Kidney epithelial cell (primary cell): ENCODE data around the gene CPN2. TPM values are rescaled to one million over a fixed set of nuclear protein-coding genes. Genes with fewer than 3 reads are reported as not detected.
A peak's percentile ranks its signal among the peaks of the same experiment; 100 is the strongest.

Experiments
- DNase-seq: peaks from one replicate; pipeline ENCODE4 v3.0.0-alpha.2; 2010; ENCODE audit warnings: low read depth
- H3K27me3 ChIP-seq: 2 replicates; pipeline ENCODE4 v1.6.0; 2011; ENCODE audit warnings: low read length; ENCODE audit not compliant: control insufficient read depth, insufficient read depth
- H3K36me3 ChIP-seq: 2 replicates; pipeline ENCODE4 v1.5.1; 2011; ENCODE audit warnings: low read length; ENCODE audit not compliant: control insufficient read depth, insufficient read depth
- H3K4me3 ChIP-seq: 2 replicates; pipeline ENCODE4 v1.5.1; 2011; ENCODE audit warnings: low read depth, mild to moderate bottlenecking, control low read depth, low read length
- total RNA-seq: library from RNA; depleted of rRNA; stranded (reverse); fragments of >200 nt; gene quantifications from 2 replicates; pipeline ENCODE4 v1.2.3, GENCODE V29; 2015
- TF ChIP-seq, protein P1 (sequence below): IDR thresholded peaks from 2 replicates; pipeline ENCODE4 v1.5.1; 2011; ENCODE audit warnings: mild to moderate bottlenecking, moderate library complexity, low read length, control low read depth, inconsistent platforms; ENCODE audit not compliant: insufficient read depth, poor library complexity, severe bottlenecking

Gene CPN2
- total RNA-seq, 1 donor from 2014 or later: not detected

DNA sequence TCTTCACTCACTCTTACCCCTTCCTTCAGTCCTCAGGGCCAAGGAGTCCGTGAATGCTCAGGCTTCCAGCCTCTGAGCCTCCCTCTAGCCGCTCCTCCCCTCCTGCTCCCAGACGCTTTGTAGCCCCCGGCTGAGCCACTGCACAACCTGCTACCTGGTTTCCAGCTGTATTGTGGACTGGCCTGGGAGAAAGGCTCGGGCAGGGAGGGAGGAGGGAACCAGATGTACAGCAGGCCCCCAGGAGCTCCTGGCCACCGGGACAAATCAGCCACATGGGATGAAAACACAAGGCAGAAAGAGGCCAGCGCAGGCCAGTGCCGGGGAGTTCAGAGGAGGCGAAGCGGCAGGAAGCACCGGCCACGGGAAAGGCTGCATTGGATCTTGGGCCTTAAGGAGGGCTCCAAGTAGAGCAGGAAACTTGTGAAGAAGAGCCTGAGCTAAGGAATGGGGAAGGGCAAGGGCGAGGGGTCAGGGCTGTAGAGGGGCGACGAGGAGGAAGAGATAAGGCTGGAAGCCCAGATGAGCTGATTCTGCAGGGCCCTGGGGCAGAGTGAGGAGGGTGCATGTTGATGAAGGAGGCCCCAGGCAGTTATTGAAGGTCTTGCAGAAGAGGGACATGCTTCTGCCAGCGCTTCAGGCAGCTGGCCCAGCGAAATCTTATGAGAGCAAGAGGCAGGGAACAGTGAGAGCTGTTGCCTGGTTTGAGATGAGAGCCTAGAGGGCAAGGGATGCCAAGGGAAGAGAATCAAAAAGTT lies 14.3 kb downstream of the CPN2 start:
- TF ChIP-seq, protein P1, sequence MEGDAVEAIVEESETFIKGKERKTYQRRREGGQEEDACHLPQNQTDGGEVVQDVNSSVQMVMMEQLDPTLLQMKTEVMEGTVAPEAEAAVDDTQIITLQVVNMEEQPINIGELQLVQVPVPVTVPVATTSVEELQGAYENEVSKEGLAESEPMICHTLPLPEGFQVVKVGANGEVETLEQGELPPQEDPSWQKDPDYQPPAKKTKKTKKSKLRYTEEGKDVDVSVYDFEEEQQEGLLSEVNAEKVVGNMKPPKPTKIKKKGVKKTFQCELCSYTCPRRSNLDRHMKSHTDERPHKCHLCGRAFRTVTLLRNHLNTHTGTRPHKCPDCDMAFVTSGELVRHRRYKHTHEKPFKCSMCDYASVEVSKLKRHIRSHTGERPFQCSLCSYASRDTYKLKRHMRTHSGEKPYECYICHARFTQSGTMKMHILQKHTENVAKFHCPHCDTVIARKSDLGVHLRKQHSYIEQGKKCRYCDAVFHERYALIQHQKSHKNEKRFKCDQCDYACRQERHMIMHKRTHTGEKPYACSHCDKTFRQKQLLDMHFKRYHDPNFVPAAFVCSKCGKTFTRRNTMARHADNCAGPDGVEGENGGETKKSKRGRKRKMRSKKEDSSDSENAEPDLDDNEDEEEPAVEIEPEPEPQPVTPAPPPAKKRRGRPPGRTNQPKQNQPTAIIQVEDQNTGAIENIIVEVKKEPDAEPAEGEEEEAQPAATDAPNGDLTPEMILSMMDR: no peak
- Histone ChIP-seq H3K36me3 (no peaks in the 10 kb centered on the region), H3K4me3 (no peak overlapping the region), H3K27me3 (peaks cover 15% of the 10 kb centered on the region)
- no peak for DNase-seq

DNA sequence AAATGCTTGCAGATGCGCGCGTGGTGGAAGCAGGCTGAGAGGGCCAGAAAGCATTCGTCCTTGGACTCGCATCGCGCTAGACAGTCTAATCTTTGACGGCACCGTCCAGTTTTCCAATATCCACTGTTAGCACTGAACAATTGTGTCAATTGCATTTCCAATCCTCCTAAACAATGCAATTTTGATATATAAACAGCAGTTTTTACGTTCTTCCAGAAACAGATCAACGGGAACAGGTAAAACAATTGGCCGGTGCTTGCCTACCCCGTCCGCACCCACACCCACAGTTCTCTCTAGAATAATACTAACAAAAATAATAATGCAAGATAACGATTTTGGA lies 17.2 kb downstream of the CPN2 start:
- DNase-seq: no peak
- no peaks in the 10 kb centered on the region for H3K36me3 ChIP-seq
- TF ChIP-seq, protein P1: no peak
- no peak overlapping the region for H3K4me3 ChIP-seq
- H3K27me3 ChIP-seq: peaks cover 16% of the 10 kb centered on the region

DNA sequence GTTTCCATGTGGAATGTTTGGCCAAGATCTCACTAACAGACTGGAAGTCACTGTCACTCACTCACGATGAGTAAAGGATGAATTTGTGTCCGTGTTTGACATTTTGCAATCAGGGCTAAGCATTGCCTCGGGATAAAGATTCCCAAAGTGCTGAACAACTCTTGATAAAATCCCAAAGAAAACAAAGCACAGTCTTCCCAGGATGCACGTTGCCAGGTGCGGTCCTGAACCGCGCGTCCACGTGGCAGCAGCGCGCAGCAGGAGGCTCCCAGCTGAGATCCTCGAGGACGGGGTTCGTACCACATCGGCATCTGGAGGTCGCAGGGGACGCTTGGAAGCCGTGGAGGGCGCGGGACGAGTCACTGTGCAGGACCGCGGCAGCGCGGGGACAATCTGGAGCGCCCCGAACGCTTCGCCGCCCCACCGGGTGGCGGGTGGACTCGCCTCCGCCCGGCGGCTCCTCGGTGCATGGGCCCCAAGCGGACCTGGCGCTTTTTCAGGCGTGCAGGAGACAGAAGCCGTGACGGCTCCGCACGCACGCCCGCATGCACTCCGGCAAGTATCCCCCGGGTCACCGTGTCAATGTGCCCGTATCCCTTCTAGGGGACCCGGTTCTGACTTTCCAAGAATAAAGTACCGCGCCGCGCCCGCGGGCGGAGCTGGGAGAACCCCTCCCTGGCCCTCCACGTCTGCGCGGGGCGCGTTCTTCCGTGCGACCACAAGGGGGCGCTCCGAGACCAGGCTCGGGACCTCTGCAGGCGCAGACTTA lies 17.7 kb downstream of the CPN2 start:
- DNase-seq: no peak
- H3K27me3 ChIP-seq: peaks cover 16% of the 10 kb centered on the region
- TF ChIP-seq, protein P1: peak; percentile 95
- no peaks in the 10 kb centered on the region for H3K36me3 ChIP-seq
- peak overlapping the region; percentile 42 for H3K4me3 ChIP-seq

DNA sequence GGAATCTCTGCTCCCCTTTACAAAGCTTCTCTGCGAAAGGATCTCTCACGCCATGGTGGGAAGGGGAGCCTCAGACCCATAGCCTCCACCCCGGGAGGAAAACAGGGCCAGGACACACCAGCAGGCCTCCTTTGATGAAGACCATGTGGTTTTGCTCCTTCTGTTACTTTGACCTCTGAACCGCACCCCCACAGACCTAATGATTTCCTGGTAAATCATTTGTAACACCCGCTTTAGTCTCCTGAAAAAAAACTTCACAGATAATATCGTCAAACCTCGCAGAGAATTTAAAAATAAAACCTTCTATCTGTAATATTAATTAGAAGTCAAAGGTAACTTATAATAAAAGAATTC lies 18.3 kb downstream of the CPN2 start:
- no peak overlapping the region for H3K4me3 ChIP-seq
- H3K36me3 ChIP-seq: no peaks in the 10 kb centered on the region
- no peak for DNase-seq
- TF ChIP-seq, protein P1: no peak
- peaks cover 16% of the 10 kb centered on the region for H3K27me3 ChIP-seq

DNA sequence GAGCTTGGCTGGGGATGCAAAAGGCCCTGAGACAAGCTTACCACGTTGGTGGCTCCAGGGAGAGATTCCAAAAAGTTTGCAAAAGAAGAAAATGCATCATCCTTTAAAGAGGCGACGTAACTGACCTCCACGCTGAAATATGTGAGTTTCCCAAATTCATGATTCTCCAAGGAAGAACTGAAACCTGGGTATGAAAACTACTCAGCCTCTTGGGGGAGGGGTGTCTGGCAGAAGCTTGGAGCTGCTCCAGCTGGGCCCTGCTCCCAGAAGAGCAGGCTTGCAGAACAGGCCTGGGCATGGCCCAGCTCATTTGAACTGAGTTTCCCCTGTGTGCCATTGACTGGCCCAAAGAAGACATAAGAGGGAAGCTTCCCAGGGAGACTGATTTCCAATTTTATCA lies 20.5 kb downstream of the CPN2 start:
- Histone ChIP-seq H3K4me3 (no peak overlapping the region), H3K36me3 (no peaks in the 10 kb centered on the region), H3K27me3 (peaks cover 16% of the 10 kb centered on the region)
- TF ChIP-seq, protein P1: no peak
- no peak for DNase-seq
